Measurements from ENCODE around the gene ZNF888. TPM values are rescaled to one million over a fixed set of nuclear protein-coding genes. Genes with fewer than 3 reads are reported as not detected.
"Not testable (repeated sequence)": the region's sequence is repeated elsewhere in the genome, so short reads cannot be mapped to it uniquely, and the experiment has no call there.

The ZNF888 gene
- total and polyA plus RNA-seq, 9 of the 15 experiments (the other 6 are each of a cell fraction or from before 2014, with no cell fraction given), result 1.6 to 13.3 (median 9.9) TPM

- CTCF ChIA-PET (ENCODE audit: low intra/inter-chr PET ratio); H3K9ac ChIP-seq (ENCODE audit: insufficient read depth in 1 of 2, low read depth in 2 of 2, low read length in 2 of 2); H3K4me2 ChIP-seq (ENCODE audit: insufficient read depth, low read length); POLR2A ChIA-PET; intact Hi-C loops (cut with micrococcal nuclease); BruUV-seq (replicated peaks); ATAC-seq; H4K20me1 ChIP-seq (replicated peaks; ENCODE audit: control insufficient read depth, insufficient read depth, low read length); H3K79me2 ChIP-seq (ENCODE audit: control insufficient read depth, insufficient read depth, low read length); H3K4me1 ChIP-seq (replicated peaks in 1 of 2; ENCODE audit: control insufficient read depth in 2 of 2, insufficient read depth in 2 of 2, low read length in 2 of 2); H3K27ac ChIP-seq (ENCODE audit: extremely low read depth, low read depth, low read length); H2AFZ ChIP-seq (ENCODE audit: low read depth, low read length); FAIRE-seq; H3K27me3 ChIP-seq (ENCODE audit: control insufficient read depth in 2 of 2, insufficient read depth in 2 of 2, low read length in 2 of 2); H3K9me1 ChIP-seq (ENCODE audit: control insufficient read depth, insufficient read depth, low read length); DNase-seq (ENCODE audit: extremely low read depth in 1 of 4, low spot score in 3 of 4); H3K4me3 ChIP-seq; in situ Hi-C loops (cut with MboI): not testable (repeated sequence)
- H3K36me3 ChIP-seq (ENCODE audit: control insufficient read depth, insufficient read depth, low read length), result peaks cover 35% of the 10 kb centered on the region
- 97% methylated on average over 13 of the region's 16 CpGs for WGBS (ENCODE audit: insufficient coverage, low coverage, missing lambda C conversion rate)
- peaks cover 12% of the 10 kb centered on the region for H3K9me3 ChIP-seq (replicated peaks; ENCODE audit: control insufficient read depth, insufficient read depth, low read depth, low read length)
- TF ChIP-seq POLR2A (conservative IDR thresholded peaks at IDR 0.05) (0 out of 2 replicates have a peak, but pooled peaks have one; percentile 31), POLR2G (IDR thresholded peaks at IDR 0.05; ENCODE audit: low read depth, low read length) (0 out of 2 replicates have a peak, but pooled peaks have one; percentile 26)
Measured at GRCh38 chr19:52904052-52904780, 19.0 kb downstream of the ZNF888 start.

GRCh38 chr19:52901842-52902241 is 21.4 kb downstream of the ZNF888 start:
- BruUV-seq (replicated peaks), result no TSS peak
- in situ Hi-C loops (cut with MboI) (no loop called here), intact Hi-C loops (cut with micrococcal nuclease) (no loop called here)
- POLR2A ChIA-PET, result interaction anchor here (0.6 to 2.1 kb wide), 3 partner anchors 9 to 35 kb away, joined by 3 to 6 read pairs (median 4); no protein-coding TSS in a partner anchor
- FAIRE-seq, result no peak
- H3K9ac ChIP-seq (ENCODE audit: insufficient read depth in 1 of 2, low read depth in 2 of 2, low read length in 2 of 2), result no peak overlapping the region
- peaks cover 6% of the 10 kb centered on the region; the same call in 2 of the 3 replicates for H3K79me2 ChIP-seq (ENCODE audit: control insufficient read depth, insufficient read depth, low read length)
- H4K20me1 ChIP-seq (replicated peaks; ENCODE audit: control insufficient read depth, insufficient read depth, low read length), result no peaks in the 10 kb centered on the region
- H3K4me1 ChIP-seq (replicated peaks in 1 of 2; ENCODE audit: control insufficient read depth in 2 of 2, insufficient read depth in 2 of 2, low read length in 2 of 2), result peaks cover 0 to 14% of the 10 kb centered on the region in 2 experiments; a peak in 2 of 5 replicates
- DNase-seq (ENCODE audit: extremely low read depth in 1 of 4, low spot score in 3 of 4), result no peak
- no peak overlapping the region for H2AFZ ChIP-seq (ENCODE audit: low read depth, low read length)
- H3K36me3 ChIP-seq (ENCODE audit: control insufficient read depth, insufficient read depth, low read length), result peaks cover 14% of the 10 kb centered on the region
- no peak for ATAC-seq
- WGBS (ENCODE audit: insufficient coverage, low coverage, missing lambda C conversion rate), result 78% methylated on average over 3 of the region's 3 CpGs
- H3K4me3 ChIP-seq, result no peak overlapping the region
- no peaks in the 10 kb centered on the region for H3K27me3 ChIP-seq (ENCODE audit: control insufficient read depth in 2 of 2, insufficient read depth in 2 of 2, low read length in 2 of 2)
- no peaks in the 10 kb centered on the region for H3K9me1 ChIP-seq (ENCODE audit: control insufficient read depth, insufficient read depth, low read length)
- H3K4me2 ChIP-seq (ENCODE audit: insufficient read depth, low read length), result no peak overlapping the region
- CTCF ChIA-PET (ENCODE audit: low intra/inter-chr PET ratio), result no interaction called here
- peaks cover 6% of the 10 kb centered on the region; the same call in 1 of the 2 replicates for H3K9me3 ChIP-seq (replicated peaks; ENCODE audit: control insufficient read depth, insufficient read depth, low read depth, low read length)
- TF ChIP-seq THRB (CRISPR knock-in tag; conservative IDR thresholded peaks at IDR 0.05) (no peak), HNRNPUL1 (IDR thresholded peaks at IDR 0.05; ENCODE audit: low read length) (no peak), NEUROD1 (IDR thresholded peaks at IDR 0.05; ENCODE audit: borderline replicate concordance, low read depth, low read length, partially characterized antibody) (no peak), FOXM1 (IDR thresholded peaks at IDR 0.05; ENCODE audit: low read depth) (no peak), FOXM1 (CRISPR knock-in tag; IDR thresholded peaks at IDR 0.05; ENCODE audit: low read depth) (no peak), TCFL5 (CRISPR knock-in tag; conservative IDR thresholded peaks at IDR 0.05) (no peak), EWSR1 (IDR thresholded peaks at IDR 0.05; ENCODE audit: borderline replicate concordance, low read depth, partially characterized antibody) (no peak), PTTG1 (tag; IDR thresholded peaks at IDR 0.05; ENCODE audit: low read depth) (no peak), CHD4 (IDR thresholded peaks at IDR 0.05; ENCODE audit: insufficient read depth, insufficient replicate concordance, low read depth, low read length, poor library complexity, severe bottlenecking) (no peak), ZNF589 (CRISPR knock-in tag; IDR thresholded peaks at IDR 0.05; ENCODE audit: low read depth) (no peak), CREB1 (IDR thresholded peaks at IDR 0.05) (no peak), CREB1 (CRISPR knock-in tag; IDR thresholded peaks at IDR 0.05) (no peak), SAFB2 (IDR thresholded peaks at IDR 0.05; ENCODE audit: borderline replicate concordance, low read depth, low read length, severe bottlenecking) (no peak)
- H3K27ac ChIP-seq (ENCODE audit: extremely low read depth, low read depth, low read length), result no peak overlapping the region
